ENCODE results near the gene ATG16L1. TPM values are rescaled to one million over a fixed set of nuclear protein-coding genes. Genes with fewer than 3 reads are reported as not detected.

The ATG16L1 gene
- total and polyA plus RNA-seq, 2 experiments from 2014 or later: 15.3 to 37.9 TPM

- Histone ChIP-seq H3K4me3 (no peak overlapping the region), H2AFZ (no peak overlapping the region), H3K4me1 (ENCODE audit: insufficient read depth) (no peaks in the 10 kb centered on the region), H3K27ac (ENCODE audit: low read depth) (no peak overlapping the region), H3K9me2 (ENCODE audit: insufficient read depth) (peaks cover 2% of the 10 kb centered on the region; the same call in 1 of the 2 replicates), H4K20me1 (replicated peaks; ENCODE audit: insufficient read depth) (no peaks in the 10 kb centered on the region), H3K36me3 (ENCODE audit: insufficient read depth) (no peaks in the 10 kb centered on the region), H3F3A (replicated peaks; ENCODE audit: low read depth) (no peaks in the 10 kb centered on the region), H3K4me2 (no peak overlapping the region), H3K27me3 (ENCODE audit: insufficient read depth) (no peaks in the 10 kb centered on the region), H3K79me2 (replicated peaks; ENCODE audit: insufficient read depth) (no peaks in the 10 kb centered on the region)
- Mint-ChIP-seq H3K9me3 (no peaks in the 10 kb centered on the region), H3K4me3 (no peak overlapping the region), H3K27ac (no peak overlapping the region), H3K4me1 (no peaks in the 10 kb centered on the region; the same call in 2 of the 3 replicates), H3K27me3 (ENCODE audit: insufficient read depth, low read depth, poor library complexity) (peaks cover 6% of the 10 kb centered on the region), H3K36me3 (ENCODE audit: low read depth) (no peaks in the 10 kb centered on the region)
- DNase-seq (ENCODE audit: low spot score) (no peak), ATAC-seq (no peak)
- no peak for TF ChIP-seq ZNF114 (CRISPR knock-in tag; IDR thresholded peaks at IDR 0.05)
- TF ChIP-seq EZH2 (IDR thresholded peaks at IDR 0.05; ENCODE audit: low read depth, unreplicated experiment): no peak
- TF ChIP-seq NANOG (IDR thresholded peaks at IDR 0.05; ENCODE audit: borderline replicate concordance): no peak
- TF ChIP-seq, protein P1, sequence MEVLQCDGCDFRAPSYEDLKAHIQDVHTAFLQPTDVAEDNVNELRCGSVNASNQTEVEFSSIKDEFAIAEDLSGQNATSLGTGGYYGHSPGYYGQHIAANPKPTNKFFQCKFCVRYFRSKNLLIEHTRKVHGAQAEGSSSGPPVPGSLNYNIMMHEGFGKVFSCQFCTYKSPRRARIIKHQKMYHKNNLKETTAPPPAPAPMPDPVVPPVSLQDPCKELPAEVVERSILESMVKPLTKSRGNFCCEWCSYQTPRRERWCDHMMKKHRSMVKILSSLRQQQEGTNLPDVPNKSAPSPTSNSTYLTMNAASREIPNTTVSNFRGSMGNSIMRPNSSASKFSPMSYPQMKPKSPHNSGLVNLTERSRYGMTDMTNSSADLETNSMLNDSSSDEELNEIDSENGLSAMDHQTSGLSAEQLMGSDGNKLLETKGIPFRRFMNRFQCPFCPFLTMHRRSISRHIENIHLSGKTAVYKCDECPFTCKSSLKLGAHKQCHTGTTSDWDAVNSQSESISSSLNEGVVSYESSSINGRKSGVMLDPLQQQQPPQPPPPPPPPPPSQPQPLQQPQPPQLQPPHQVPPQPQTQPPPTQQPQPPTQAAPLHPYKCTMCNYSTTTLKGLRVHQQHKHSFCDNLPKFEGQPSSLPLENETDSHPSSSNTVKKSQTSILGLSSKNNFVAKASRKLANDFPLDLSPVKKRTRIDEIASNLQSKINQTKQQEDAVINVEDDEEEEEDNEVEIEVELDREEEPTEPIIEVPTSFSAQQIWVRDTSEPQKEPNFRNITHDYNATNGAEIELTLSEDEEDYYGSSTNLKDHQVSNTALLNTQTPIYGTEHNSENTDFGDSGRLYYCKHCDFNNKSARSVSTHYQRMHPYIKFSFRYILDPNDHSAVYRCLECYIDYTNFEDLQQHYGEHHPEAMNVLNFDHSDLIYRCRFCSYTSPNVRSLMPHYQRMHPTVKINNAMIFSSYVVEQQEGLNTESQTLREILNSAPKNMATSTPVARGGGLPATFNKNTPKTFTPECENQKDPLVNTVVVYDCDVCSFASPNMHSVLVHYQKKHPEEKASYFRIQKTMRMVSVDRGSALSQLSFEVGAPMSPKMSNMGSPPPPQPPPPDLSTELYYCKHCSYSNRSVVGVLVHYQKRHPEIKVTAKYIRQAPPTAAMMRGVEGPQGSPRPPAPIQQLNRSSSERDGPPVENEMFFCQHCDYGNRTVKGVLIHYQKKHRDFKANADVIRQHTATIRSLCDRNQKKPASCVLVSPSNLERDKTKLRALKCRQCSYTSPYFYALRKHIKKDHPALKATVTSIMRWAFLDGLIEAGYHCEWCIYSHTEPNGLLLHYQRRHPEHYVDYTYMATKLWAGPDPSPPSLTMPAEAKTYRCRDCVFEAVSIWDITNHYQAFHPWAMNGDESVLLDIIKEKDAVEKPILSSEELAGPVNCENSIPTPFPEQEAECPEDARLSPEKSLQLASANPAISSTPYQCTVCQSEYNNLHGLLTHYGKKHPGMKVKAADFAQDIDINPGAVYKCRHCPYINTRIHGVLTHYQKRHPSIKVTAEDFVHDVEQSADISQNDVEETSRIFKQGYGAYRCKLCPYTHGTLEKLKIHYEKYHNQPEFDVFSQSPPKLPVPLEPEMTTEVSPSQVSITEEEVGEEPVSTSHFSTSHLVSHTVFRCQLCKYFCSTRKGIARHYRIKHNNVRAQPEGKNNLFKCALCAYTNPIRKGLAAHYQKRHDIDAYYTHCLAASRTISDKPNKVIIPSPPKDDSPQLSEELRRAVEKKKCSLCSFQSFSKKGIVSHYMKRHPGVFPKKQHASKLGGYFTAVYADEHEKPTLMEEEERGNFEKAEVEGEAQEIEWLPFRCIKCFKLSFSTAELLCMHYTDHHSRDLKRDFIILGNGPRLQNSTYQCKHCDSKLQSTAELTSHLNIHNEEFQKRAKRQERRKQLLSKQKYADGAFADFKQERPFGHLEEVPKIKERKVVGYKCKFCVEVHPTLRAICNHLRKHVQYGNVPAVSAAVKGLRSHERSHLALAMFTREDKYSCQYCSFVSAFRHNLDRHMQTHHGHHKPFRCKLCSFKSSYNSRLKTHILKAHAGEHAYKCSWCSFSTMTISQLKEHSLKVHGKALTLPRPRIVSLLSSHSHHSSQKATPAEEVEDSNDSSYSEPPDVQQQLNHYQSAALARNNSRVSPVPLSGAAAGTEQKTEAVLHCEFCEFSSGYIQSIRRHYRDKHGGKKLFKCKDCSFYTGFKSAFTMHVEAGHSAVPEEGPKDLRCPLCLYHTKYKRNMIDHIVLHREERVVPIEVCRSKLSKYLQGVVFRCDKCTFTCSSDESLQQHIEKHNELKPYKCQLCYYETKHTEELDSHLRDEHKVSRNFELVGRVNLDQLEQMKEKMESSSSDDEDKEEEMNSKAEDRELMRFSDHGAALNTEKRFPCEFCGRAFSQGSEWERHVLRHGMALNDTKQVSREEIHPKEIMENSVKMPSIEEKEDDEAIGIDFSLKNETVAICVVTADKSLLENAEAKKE (CRISPR knock-in tag; IDR thresholded peaks at IDR 0.05): no peak
- TF ChIP-seq, protein P2, sequence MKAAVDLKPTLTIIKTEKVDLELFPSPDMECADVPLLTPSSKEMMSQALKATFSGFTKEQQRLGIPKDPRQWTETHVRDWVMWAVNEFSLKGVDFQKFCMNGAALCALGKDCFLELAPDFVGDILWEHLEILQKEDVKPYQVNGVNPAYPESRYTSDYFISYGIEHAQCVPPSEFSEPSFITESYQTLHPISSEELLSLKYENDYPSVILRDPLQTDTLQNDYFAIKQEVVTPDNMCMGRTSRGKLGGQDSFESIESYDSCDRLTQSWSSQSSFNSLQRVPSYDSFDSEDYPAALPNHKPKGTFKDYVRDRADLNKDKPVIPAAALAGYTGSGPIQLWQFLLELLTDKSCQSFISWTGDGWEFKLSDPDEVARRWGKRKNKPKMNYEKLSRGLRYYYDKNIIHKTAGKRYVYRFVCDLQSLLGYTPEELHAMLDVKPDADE (IDR thresholded peaks at IDR 0.05): no peak
- no peak for TF ChIP-seq EZH2phosphoT487 (IDR thresholded peaks at IDR 0.05; ENCODE audit: unreplicated experiment)
- no peak for TF ChIP-seq JUNB (IDR thresholded peaks at IDR 0.05; ENCODE audit: unreplicated experiment)
- no peak for TF ChIP-seq STAT1 (IDR thresholded peaks at IDR 0.05; ENCODE audit: unreplicated experiment)
- no peak for TF ChIP-seq POLR2AphosphoS5 (IDR thresholded peaks at IDR 0.05; ENCODE audit: low read depth)
- no peak for TF ChIP-seq ZNF331 (CRISPR knock-in tag; IDR thresholded peaks at IDR 0.05; ENCODE audit: low read depth)
- TF ChIP-seq, protein P3, sequence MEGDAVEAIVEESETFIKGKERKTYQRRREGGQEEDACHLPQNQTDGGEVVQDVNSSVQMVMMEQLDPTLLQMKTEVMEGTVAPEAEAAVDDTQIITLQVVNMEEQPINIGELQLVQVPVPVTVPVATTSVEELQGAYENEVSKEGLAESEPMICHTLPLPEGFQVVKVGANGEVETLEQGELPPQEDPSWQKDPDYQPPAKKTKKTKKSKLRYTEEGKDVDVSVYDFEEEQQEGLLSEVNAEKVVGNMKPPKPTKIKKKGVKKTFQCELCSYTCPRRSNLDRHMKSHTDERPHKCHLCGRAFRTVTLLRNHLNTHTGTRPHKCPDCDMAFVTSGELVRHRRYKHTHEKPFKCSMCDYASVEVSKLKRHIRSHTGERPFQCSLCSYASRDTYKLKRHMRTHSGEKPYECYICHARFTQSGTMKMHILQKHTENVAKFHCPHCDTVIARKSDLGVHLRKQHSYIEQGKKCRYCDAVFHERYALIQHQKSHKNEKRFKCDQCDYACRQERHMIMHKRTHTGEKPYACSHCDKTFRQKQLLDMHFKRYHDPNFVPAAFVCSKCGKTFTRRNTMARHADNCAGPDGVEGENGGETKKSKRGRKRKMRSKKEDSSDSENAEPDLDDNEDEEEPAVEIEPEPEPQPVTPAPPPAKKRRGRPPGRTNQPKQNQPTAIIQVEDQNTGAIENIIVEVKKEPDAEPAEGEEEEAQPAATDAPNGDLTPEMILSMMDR (conservative IDR thresholded peaks at IDR 0.05; ENCODE audit: low read depth in 2 of 2): no peak
- no peak for TF ChIP-seq CREB1 (CRISPR knock-in tag; IDR thresholded peaks at IDR 0.05; ENCODE audit: low read depth)
These were observed 85.1 kb downstream of the ATG16L1 start for GRCh38 chr2:233336541-233336940.
